NOMO-1 (cell line): ENCODE measurements around the gene HPS5.
A peak's percentile ranks its signal among the peaks of the same experiment; 100 is the strongest.
"Not testable (repeated sequence)": the region's sequence is repeated elsewhere in the genome, so short reads cannot be mapped to it uniquely, and the experiment has no call there.

Source experiments
- DNase-seq, 2 experiments: peaks; one replicate each; lab custom pipeline; 2025; ENCODE audit not compliant: unreplicated experiment in 2 of 2; lab: John Stamatoyannopoulos, UW

HPS5 gene

GRCh38 chr11:18282626-18283025 is 39.3 kb downstream of the HPS5 start:
- no peak for DNase-seq

- DNase-seq, result peak; percentile 25 to 75
Observed at GRCh38 chr11:18280438-18281045, 41.4 kb downstream of the HPS5 start.

GRCh38 chr11:18277565-18278271 is 44.2 kb downstream of the HPS5 start:
- DNase-seq, result peak; percentile 76 to 92

- DNase-seq, result no peak
Observed at GRCh38 chr11:18271206-18271605, 50.7 kb downstream of the HPS5 start.

GRCh38 chr11:18270102-18270501 is 51.8 kb downstream of the HPS5 start:
- no peak for DNase-seq

GRCh38 chr11:18269252-18269651 is 52.7 kb downstream of the HPS5 start:
- DNase-seq, result not testable (repeated sequence)

GRCh38 chr11:18267335-18268133 is 54.4 kb downstream of the HPS5 start:
- DNase-seq, result not testable (repeated sequence)

- no peak for DNase-seq
Observed at GRCh38 chr11:18265949-18266348, 56.0 kb downstream of the HPS5 start, which contains the start of gene SAA1. Gene SAA1, plus strand, starts transcription at chr11:18266264. Its CDS starts 624 bp downstream, at chr11:18266888.

GRCh38 chr11:18264677-18265555 is 57.0 kb downstream of the HPS5 start:
- DNase-seq, result no peak

GRCh38 chr11:18264035-18264434 is 57.9 kb downstream of the HPS5 start:
- no peak for DNase-seq

- DNase-seq, result not testable (repeated sequence)
Observed at GRCh38 chr11:18262681-18263350, 59.1 kb downstream of the HPS5 start.

- DNase-seq, result no peak
Observed at GRCh38 chr11:18261721-18262120, 60.2 kb downstream of the HPS5 start.

- DNase-seq, result no peak
Observed at GRCh38 chr11:18259259-18259658, 62.7 kb downstream of the HPS5 start.

GRCh38 chr11:18254781-18255361 is 67.1 kb downstream of the HPS5 start:
- DNase-seq, result no peak

GRCh38 chr11:18253778-18254338 is 68.1 kb downstream of the HPS5 start:
- no peak for DNase-seq

GRCh38 chr11:18253233-18253632 is 68.7 kb downstream of the HPS5 start:
- no peak for DNase-seq

GRCh38 chr11:18248561-18248960 is 73.4 kb downstream of the HPS5 start, which contains the start of gene SAA2:
Gene SAA2, minus strand, starts transcription at chr11:18248668. Its CDS starts 657 bp downstream, at chr11:18248011.
- DNase-seq, result no peak

GRCh38 chr11:18247191-18247581 is 74.8 kb downstream of the HPS5 start:
- not testable (repeated sequence) for DNase-seq
